ENCODE data around the gene MRPS6.

MRPS6 gene

DNA sequence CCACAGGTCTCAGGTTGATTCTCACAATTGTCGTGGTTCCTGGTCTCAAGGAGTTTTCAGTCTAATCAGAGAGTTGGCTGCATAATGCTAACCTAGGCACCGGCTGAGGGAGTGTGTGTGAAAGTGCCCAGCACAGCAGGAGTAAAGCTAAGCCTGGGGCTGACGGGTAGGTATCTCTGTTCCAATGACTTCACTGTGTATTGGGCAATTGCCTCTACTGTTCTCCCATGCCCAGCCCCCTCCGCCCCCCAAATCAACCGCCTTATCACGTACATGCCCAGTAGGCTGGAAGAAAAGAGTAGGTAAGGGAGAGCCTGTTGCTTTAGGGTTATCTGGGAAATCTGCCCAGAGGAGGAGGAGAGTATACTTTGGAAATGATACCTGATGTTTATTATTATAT lies 54.7 kb downstream of the MRPS6 start:
- TF ChIP-seq, protein P1, sequence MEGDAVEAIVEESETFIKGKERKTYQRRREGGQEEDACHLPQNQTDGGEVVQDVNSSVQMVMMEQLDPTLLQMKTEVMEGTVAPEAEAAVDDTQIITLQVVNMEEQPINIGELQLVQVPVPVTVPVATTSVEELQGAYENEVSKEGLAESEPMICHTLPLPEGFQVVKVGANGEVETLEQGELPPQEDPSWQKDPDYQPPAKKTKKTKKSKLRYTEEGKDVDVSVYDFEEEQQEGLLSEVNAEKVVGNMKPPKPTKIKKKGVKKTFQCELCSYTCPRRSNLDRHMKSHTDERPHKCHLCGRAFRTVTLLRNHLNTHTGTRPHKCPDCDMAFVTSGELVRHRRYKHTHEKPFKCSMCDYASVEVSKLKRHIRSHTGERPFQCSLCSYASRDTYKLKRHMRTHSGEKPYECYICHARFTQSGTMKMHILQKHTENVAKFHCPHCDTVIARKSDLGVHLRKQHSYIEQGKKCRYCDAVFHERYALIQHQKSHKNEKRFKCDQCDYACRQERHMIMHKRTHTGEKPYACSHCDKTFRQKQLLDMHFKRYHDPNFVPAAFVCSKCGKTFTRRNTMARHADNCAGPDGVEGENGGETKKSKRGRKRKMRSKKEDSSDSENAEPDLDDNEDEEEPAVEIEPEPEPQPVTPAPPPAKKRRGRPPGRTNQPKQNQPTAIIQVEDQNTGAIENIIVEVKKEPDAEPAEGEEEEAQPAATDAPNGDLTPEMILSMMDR (conservative IDR thresholded peaks at IDR 0.05) = no peak

DNA sequence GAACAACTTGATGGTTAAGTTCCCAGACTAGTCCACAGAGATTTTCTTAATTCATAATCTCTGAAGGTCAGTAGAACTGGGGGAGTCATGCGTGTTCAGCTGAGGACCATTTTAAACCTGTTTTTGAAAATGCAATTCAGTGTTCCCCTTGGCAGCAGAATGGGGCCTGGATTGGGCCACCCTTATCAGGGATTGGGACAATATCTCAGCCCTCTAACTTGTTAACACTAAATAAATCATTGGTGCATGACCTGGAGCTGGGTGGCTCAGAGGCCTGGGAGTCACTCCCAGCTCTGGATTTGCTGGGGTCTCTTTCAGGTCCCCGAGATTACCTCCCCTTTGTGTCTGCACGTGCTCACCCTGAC lies 55.3 kb downstream of the MRPS6 start:
- H3K27ac ChIP-seq = peak overlapping the region; percentile 84
- TF ChIP-seq, protein P1 (conservative IDR thresholded peaks at IDR 0.05) = no peak

More for the DNA sequence above, 54.7 kb downstream of the MRPS6 start:
- H3K27ac ChIP-seq = peak overlapping the region; percentile 84

DNA sequence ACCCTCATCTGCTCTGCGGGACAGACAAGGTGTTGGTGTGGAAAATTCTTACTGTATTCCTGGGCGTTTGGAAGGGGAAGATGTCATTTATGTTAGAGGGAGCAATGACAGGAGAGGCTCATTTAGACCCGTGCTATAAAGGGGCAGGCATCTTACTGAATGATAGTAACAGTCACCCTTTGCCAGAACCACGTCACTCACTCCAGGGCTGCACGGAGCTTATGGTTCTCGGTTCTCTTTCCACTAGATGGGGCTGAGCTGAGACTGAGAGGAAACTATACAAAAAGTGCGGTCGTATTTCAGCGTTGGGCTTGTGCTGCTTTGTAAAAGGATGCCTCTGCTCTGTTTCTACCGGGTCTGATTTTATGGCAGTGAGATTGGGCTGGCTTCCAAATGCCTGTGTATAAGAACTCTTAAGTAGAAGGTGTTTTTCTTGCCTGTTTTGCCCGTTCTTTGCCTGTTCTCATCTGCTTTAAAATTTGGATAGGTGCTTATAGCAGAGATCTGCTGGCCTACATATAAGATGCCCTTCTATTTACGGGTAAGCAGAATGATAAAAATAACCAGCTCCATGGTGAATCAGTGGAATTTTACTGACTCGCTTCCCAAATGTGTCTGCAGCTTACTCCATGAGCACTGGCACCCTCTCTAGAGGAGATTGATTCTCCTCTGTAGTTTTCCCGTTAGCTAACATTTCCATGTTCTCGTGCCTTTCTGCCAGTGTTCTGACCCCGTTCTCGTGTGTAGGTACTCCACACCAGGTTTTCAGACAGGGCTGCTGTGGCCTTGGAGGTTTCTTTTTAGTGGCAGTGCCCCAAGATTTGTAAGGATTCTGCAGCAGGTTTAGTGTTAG lies 55.9 kb downstream of the MRPS6 start:
- TF ChIP-seq, protein P1 (conservative IDR thresholded peaks at IDR 0.05) = peak; percentile 84

DNA sequence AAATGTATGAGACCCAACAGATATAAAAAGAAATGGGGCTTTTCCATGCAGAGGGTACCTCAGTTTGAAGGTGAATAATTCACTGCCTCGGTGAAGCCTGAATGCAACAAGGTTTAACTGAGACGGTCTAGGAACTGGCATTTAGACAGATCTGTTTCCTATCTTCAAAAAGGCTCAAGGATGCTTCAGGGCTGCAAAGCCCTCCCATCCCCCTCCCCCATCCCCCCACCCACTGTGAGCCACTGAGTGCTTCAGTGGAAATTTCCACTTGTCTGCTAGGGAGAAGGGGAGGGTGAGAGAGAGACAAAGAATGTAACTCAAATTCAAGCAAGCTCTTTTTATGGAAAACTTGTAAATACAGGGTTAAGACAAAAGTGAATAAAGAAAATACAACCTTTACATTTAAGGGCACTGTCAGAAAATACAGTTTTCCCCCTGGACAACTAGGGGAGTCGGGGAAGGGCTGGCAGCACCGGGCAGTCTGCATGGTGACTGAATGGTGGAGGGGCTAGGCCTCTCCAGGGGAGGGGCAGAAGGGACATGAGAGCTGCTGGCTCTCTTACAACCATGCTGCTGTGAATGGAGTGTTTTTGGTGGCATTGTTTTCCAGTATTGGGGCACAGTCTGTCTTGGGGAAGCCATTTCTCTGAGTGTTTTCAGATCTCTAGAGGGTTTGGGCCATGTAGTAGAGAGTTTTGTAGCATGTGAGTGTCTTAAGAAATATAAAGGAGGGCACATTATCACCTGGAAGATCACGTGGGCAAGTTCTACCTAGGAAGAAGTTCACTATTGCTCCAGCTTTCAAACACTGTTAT lies 56.7 kb downstream of the MRPS6 start:
- TF ChIP-seq, protein P1 (conservative IDR thresholded peaks at IDR 0.05) = no peak
- peak overlapping the region; percentile 84 for H3K27ac ChIP-seq

More for the DNA sequence above, 55.9 kb downstream of the MRPS6 start:
- peak overlapping the region; percentile 84 for H3K27ac ChIP-seq

DNA sequence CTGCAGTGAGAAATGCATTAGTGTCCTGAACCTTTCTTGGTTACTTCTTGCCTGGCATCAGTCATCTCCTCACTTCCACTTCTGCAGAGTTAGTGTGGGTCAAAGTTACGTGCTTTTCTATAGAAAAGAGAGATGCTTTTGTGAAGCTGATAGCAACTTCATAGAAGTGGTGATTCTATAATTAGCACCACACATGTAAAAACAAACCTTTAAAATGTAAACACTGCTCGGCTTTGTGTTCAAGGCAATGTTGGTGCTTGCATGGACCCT lies 57.3 kb downstream of the MRPS6 start:
- peak overlapping the region; percentile 84 for H3K27ac ChIP-seq
- TF ChIP-seq, protein P1 (conservative IDR thresholded peaks at IDR 0.05) = no peak

DNA sequence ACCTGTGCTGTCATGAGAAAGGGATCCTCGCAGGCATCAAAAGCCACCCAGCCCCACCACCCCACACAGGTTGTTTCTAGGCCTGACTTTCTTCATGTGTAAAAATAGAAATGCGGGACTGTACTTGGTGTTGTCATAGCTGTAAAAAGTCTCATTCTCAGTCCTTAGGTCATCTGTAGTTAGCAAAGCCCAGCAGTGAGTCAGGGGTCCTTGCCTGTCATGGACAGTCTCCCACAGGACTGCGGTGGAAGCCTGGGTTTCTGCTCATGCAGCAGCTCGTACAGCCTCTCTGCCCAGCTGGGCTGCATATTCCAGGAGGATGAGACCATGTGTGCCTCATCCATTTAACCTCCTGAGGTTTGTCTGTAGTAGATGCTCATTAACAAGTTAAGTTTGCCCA lies 58.2 kb downstream of the MRPS6 start:
- peak overlapping the region; percentile 84; the same call in 1 of the 2 replicates for H3K27ac ChIP-seq
- TF ChIP-seq, protein P1 (conservative IDR thresholded peaks at IDR 0.05) = no peak

DNA sequence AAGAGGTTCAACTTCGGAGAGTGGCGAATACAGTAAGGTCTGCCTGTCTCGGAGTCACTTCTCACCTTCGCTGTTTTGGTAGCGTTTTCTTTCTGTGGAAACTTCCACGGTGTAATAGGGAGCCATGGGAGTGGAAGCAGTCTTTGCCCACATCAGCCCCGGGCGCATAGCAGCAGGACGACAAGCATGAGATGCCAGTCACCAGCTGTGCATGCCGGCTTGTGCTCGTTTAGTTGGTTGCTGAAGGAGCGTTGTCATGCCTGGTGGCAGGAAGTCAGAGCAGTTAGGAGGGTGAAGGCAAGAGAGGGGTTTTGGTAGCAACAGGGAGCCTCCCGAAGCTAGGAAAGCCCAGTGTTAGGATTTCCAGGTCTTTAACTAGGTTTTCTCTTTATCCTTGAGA lies 58.8 kb downstream of the MRPS6 start:
- TF ChIP-seq, protein P1 (conservative IDR thresholded peaks at IDR 0.05) = no peak
- H3K27ac ChIP-seq = no peak overlapping the region

All from VCaP (cell line).